A673 (cell line): ENCODE measurements around the gene GAR1. TPM values are rescaled to one million over a fixed set of nuclear protein-coding genes. Genes with fewer than 3 reads are reported as not detected.

ENCODE experiments used
- BruUV-seq: library from RNA; stranded (reverse); fragments of 400-500 nt; replicated peaks from 2 replicates; lab custom pipeline; 2021; lab: Mats Ljungman, UMichigan
- CTCF ChIA-PET: fragments of 300-600 bp; sonication (Branson Sonifier 250); formaldehyde crosslinking; loops from one replicate; lab custom pipeline; 2022; ENCODE audit warnings: antibody characterized with exemption; lab: Charles Lee
- POLR2A ChIA-PET: fragments of 300-600 bp; sonication (Branson Sonifier 250); formaldehyde crosslinking; loops from one replicate; lab custom pipeline; 2022; ENCODE audit warnings: antibody characterized with exemption; ENCODE audit not compliant: low non-redundant PET; lab: Charles Lee
- DNase-seq: peaks from one replicate; pipeline ENCODE4 v3.0.0-alpha.2; 2015; ENCODE audit warnings: low spot score
- H3K27ac ChIP-seq: fragments of 200-600 bp; sonication (generic); 2 replicates; pipeline ENCODE4 v1.5.1; 2016; ENCODE audit warnings: mixed run types, low read depth, mild to moderate bottlenecking, mixed read lengths, antibody characterized with exemption, low read length; ENCODE audit not compliant: poor library complexity, severe bottlenecking
- H3K27me3 ChIP-seq: fragments of 200-600 bp; sonication (generic); replicated peaks from 2 replicates; pipeline ENCODE4 v1.6.1; 2017; ENCODE audit warnings: mixed run types, low read depth, mild to moderate bottlenecking, mixed read lengths, antibody characterized with exemption, low read length; ENCODE audit not compliant: insufficient read depth, poor library complexity
- H3K36me3 ChIP-seq: fragments of 200-600 bp; sonication (generic); 2 replicates; pipeline ENCODE4 v1.6.1; 2016; ENCODE audit warnings: mixed run types, mild to moderate bottlenecking, mixed read lengths, antibody characterized with exemption, low read length; ENCODE audit not compliant: insufficient read depth, poor library complexity, severe bottlenecking
- H3K4me1 ChIP-seq: fragments of 200-600 bp; sonication (generic); 2 replicates; pipeline ENCODE4 v1.6.1; 2017; ENCODE audit warnings: mixed run types, mild to moderate bottlenecking, mixed read lengths, antibody characterized with exemption, low read length; ENCODE audit not compliant: insufficient read depth, poor library complexity, severe bottlenecking
- H3K4me3 ChIP-seq: fragments of 200-600 bp; sonication (generic); 2 replicates; pipeline ENCODE4 v1.5.1; 2016; ENCODE audit warnings: low read depth, mixed run types, mild to moderate bottlenecking, mixed read lengths, low read length; ENCODE audit not compliant: poor library complexity, severe bottlenecking
- H3K9me3 ChIP-seq: fragments of 200-600 bp; sonication (generic); 2 replicates; pipeline ENCODE4 v1.6.1; 2016; ENCODE audit warnings: mixed run types, low read depth, mild to moderate bottlenecking, mixed read lengths, antibody characterized with exemption, low read length; ENCODE audit not compliant: poor library complexity, severe bottlenecking
- EZH2 ChIP-seq: fragments of 200-600 bp; sonication (generic); IDR thresholded peaks from 2 replicates; pipeline ENCODE4 v1.6.1; 2017; ENCODE audit warnings: borderline replicate concordance, low read depth, mild to moderate bottlenecking, mixed read lengths, antibody characterized with exemption, low read length; ENCODE audit not compliant: poor library complexity, severe bottlenecking
- intact Hi-C: fragments of 100-400 bp; cut with micrococcal nuclease; formaldehyde crosslinking; loops from one replicate; pipeline ENCODE4 v1.10.0; 2022; ENCODE audit not compliant: unreplicated experiment
- total RNA-seq: library from RNA; stranded (reverse); gene quantifications from 2 replicates; pipeline ENCODE4 v1.2.3, GENCODE V29; 2021
- TF ChIP-seq, protein P1 (sequence below): fragments of 300-800, 200-600 bp; sonication (generic); conservative IDR thresholded peaks from 2 replicates; pipeline ENCODE4 v1.5.1; 2017; ENCODE audit warnings: low read depth, mild to moderate bottlenecking, antibody characterized with exemption, low read length, moderate library complexity, mixed read lengths

The GAR1 gene
- total RNA-seq, 1 experiment from 2014 or later = 67.6 TPM

DNA sequence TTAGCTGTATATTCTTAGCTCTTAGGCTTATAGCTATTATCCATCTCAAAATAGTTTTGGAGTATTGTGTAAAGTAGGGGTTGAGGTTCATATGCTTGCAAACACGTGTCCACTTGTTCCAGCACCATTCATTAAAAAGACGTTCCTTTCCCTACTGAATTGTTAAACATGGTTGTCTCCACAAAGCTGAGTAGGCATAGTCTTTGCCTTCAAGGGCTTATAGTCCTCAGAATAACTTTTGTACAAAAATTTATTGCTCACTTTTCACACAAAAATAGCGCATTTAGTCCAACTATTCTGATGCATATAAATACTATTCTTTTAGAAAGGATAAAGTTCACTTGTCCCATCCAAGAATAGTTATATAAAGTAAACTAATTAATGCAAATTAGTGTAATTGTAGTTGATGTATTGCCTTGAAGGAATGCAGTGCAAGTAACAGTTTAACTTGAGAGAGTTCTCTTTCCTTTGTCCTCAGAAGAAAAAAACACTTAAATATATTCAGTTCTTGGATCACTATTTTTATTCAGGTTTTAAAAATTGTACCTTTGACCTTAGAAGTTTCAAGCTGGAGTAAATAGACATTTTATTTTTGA is 46.5 kb downstream of the GAR1 start:
- Histone ChIP-seq H3K4me3 (no peak overlapping the region), H3K27me3 (no peaks in the 10 kb centered on the region), H3K4me1 (no peaks in the 10 kb centered on the region), H3K36me3 (no peaks in the 10 kb centered on the region), H3K27ac (no peak overlapping the region), H3K9me3 (peaks cover 11% of the 10 kb centered on the region)
- no peak for DNase-seq
- no peak for TF ChIP-seq EZH2
- TF ChIP-seq, protein P1, sequence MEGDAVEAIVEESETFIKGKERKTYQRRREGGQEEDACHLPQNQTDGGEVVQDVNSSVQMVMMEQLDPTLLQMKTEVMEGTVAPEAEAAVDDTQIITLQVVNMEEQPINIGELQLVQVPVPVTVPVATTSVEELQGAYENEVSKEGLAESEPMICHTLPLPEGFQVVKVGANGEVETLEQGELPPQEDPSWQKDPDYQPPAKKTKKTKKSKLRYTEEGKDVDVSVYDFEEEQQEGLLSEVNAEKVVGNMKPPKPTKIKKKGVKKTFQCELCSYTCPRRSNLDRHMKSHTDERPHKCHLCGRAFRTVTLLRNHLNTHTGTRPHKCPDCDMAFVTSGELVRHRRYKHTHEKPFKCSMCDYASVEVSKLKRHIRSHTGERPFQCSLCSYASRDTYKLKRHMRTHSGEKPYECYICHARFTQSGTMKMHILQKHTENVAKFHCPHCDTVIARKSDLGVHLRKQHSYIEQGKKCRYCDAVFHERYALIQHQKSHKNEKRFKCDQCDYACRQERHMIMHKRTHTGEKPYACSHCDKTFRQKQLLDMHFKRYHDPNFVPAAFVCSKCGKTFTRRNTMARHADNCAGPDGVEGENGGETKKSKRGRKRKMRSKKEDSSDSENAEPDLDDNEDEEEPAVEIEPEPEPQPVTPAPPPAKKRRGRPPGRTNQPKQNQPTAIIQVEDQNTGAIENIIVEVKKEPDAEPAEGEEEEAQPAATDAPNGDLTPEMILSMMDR = no peak
- BruUV-seq = no TSS peak
- ChIA-PET CTCF (no interaction called here), POLR2A (no interaction called here)
- intact Hi-C loops = no loop called here

DNA sequence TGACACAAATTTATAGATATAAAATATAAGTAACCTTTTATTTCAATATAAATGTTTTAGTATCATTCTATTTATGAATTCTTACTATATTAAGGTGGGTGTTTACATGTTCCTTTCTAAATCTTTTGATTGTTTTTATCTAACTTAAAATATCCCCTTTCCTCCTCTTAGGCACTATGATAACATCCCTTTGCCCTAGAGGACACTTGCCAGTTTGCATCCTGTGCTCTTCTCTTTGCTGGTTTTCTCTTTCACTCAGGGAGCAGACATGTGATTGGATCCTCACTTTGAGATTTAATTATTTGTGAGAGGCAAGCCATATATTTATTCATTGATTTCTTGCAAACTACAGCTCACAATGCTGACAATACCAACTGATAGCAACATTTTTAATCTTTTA is 48.6 kb downstream of the GAR1 start:
- DNase-seq = no peak
- no peak overlapping the region for H3K27ac ChIP-seq
- TF ChIP-seq, protein P1 = no peak
- no peak for TF ChIP-seq EZH2
- no peaks in the 10 kb centered on the region for H3K27me3 ChIP-seq
- intact Hi-C loops = no loop called here
- ChIA-PET POLR2A (no interaction called here), CTCF (no interaction called here)
- H3K4me1 ChIP-seq = no peaks in the 10 kb centered on the region
- peaks cover 11% of the 10 kb centered on the region for H3K9me3 ChIP-seq
- H3K36me3 ChIP-seq = no peaks in the 10 kb centered on the region
- H3K4me3 ChIP-seq = no peak overlapping the region
- BruUV-seq = no TSS peak

DNA sequence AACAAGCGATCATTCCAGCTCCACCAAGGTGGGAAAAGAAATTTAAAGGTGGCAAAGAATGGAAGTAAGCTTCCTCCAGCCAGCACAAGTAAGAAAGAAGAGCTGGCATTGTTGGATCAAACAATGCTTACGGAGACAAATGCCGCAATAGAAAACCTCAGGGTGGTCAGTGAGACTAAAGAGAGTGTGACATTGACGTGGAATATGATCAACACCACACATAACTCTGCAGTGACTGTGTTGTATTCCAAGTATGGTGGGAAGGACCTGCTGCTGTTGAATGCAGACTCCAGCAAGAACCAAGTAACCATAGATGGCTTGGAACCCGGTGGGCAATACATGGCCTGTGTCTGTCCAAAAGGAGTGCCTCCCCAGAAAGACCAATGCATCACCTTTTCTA is 54.5 kb downstream of the GAR1 start:
- ChIA-PET CTCF (no interaction called here), POLR2A (no interaction called here)
- no peaks in the 10 kb centered on the region for H3K36me3 ChIP-seq
- DNase-seq = no peak
- H3K27ac ChIP-seq = no peak overlapping the region
- BruUV-seq = no TSS peak
- no peaks in the 10 kb centered on the region for H3K27me3 ChIP-seq
- no peaks in the 10 kb centered on the region for H3K9me3 ChIP-seq
- intact Hi-C loops = no loop called here
- H3K4me3 ChIP-seq = no peak overlapping the region
- TF ChIP-seq EZH2 = no peak
- TF ChIP-seq, protein P1 = no peak
- no peaks in the 10 kb centered on the region for H3K4me1 ChIP-seq
